H1 (cell line): ENCODE data around the gene SPOCK1. TPM values are rescaled to one million over a fixed set of nuclear protein-coding genes. Genes with fewer than 3 reads are reported as not detected.

ENCODE experiments used
- CTCF ChIA-PET: fragments of 300-600 bp; sonication (Branson Sonifier 250); formaldehyde crosslinking; loops from one replicate; lab custom pipeline; 2021; ENCODE audit not compliant: partially characterized antibody; lab: Charles Lee
- POLR2A ChIA-PET: fragments of 300-600 bp; sonication (Branson Sonifier 250); formaldehyde crosslinking; loops from one replicate; lab custom pipeline; 2021; ENCODE audit warnings: inconsistent platforms; ENCODE audit not compliant: partially characterized antibody; lab: Charles Lee
- DNase-seq, 2 experiments: peaks; one replicate each; pipeline versions ENCODE4 v3.0.0 to v3.0.0-alpha.2; 2010 to 2022; ENCODE audit warnings: low spot score in 2 of 2, low read depth in 1 of 2, mixed read lengths in 1 of 2
- FAIRE-seq: peaks from 2 replicates; lab custom pipeline; 2011; peaks lifted over from hg19 to GRCh38; lab: Jason Lieb, UNC
- H2AFZ ChIP-seq: 2 replicates; pipeline ENCODE4 v1.8.1; 2012; ENCODE audit warnings: low read length, inconsistent platforms
- H2AK5ac ChIP-seq: 2 replicates; pipeline ENCODE4 v1.6.1; 2013; ENCODE audit warnings: low read depth, low read length
- H2BK120ac ChIP-seq: replicated peaks from 2 replicates; pipeline ENCODE3; 2013; ENCODE audit warnings: low read depth, low read length, inconsistent platforms
- H2BK12ac ChIP-seq: 2 replicates; pipeline ENCODE4 v1.6.1; 2013; ENCODE audit warnings: low read depth, low read length
- H2BK15ac ChIP-seq: 2 replicates; pipeline ENCODE4 v1.6.1; 2013; ENCODE audit warnings: low read length
- H2BK20ac ChIP-seq: 2 replicates; pipeline ENCODE4 v1.6.1; 2013; ENCODE audit warnings: low read length
- H2BK5ac ChIP-seq: 2 replicates; pipeline ENCODE4 v1.6.1; 2013; ENCODE audit warnings: low read depth, low read length
- H3K14ac ChIP-seq: 2 replicates; pipeline ENCODE4 v1.6.1; 2013; ENCODE audit warnings: inconsistent platforms; ENCODE audit not compliant: insufficient read length
- H3K18ac ChIP-seq: 2 replicates; pipeline ENCODE4 v1.6.1; 2013; ENCODE audit warnings: low read length; ENCODE audit errors: extremely low read depth
- H3K23ac ChIP-seq: 2 replicates; pipeline ENCODE4 v1.6.1; 2013; ENCODE audit warnings: inconsistent platforms; ENCODE audit not compliant: insufficient read length
- H3K23me2 ChIP-seq: 2 replicates; pipeline ENCODE4 v1.6.1; 2013; ENCODE audit warnings: low read depth, low read length
- H3K27ac ChIP-seq: 2 replicates; pipeline ENCODE4 v1.6.1; 2011; ENCODE audit warnings: low read depth, low read length, inconsistent platforms
- H3K27me3 ChIP-seq, 4 experiments: replicated peaks in 1 of 4; 1 replicate in 1 of 4; 2 replicates in 3 of 4; pipeline versions ENCODE4 v1.6.1 to v1.8.1; 2011 to 2013; ENCODE audit warnings: low read length in 3 of 4, mild to moderate bottlenecking in 3 of 4, inconsistent platforms in 2 of 4, mixed read lengths in 2 of 4, moderate library complexity in 1 of 4; ENCODE audit not compliant: control insufficient read depth in 3 of 4, insufficient read depth in 3 of 4; ENCODE audit errors: extremely low read depth in 1 of 4
- H3K36me3 ChIP-seq, 4 experiments: 2 replicates each; pipeline versions ENCODE4 v1.6.1 to v1.8.1; 2011 to 2013; ENCODE audit warnings: mild to moderate bottlenecking in 4 of 4, low read length in 3 of 4, moderate library complexity in 2 of 4, control low read depth in 1 of 4, inconsistent platforms in 1 of 4; ENCODE audit not compliant: insufficient read depth in 4 of 4, control insufficient read depth in 2 of 4
- H3K4ac ChIP-seq: replicated peaks from 2 replicates; pipeline ENCODE3; 2013; ENCODE audit warnings: low read length, low read depth, mixed read lengths, inconsistent platforms; ENCODE audit not compliant: insufficient read length
- H3K4me1 ChIP-seq, 4 experiments: replicated peaks in 1 of 4; 1 replicate in 1 of 4; 2 replicates in 3 of 4; pipeline versions ENCODE4 v1.6.1 to v1.8.1; 2011 to 2013; ENCODE audit warnings: low read length in 3 of 4, inconsistent platforms in 2 of 4, mixed read lengths in 1 of 4; ENCODE audit not compliant: insufficient read depth in 4 of 4, control insufficient read depth in 3 of 4
- H3K4me2 ChIP-seq, 2 experiments: 2 replicates each; pipeline versions ENCODE4 v1.6.1 to v1.8.1; 2011 to 2013; ENCODE audit warnings: low read depth in 2 of 2, low read length in 2 of 2, control low read depth in 1 of 2, inconsistent platforms in 1 of 2, mild to moderate bottlenecking in 1 of 2; ENCODE audit not compliant: insufficient read depth in 1 of 2
- H3K4me3 ChIP-seq, 4 experiments: fragments of 200-600, 300-600 bp in 1 of 4; sonication (generic), shearing (Covaris generic), sonication (Bioruptor Twin) in 1 of 4; 2 replicates each; pipeline versions ENCODE4 v1.5.1 to v1.8.1; 2011 to 2016; ENCODE audit warnings: low read length in 4 of 4, low read depth in 3 of 4, control low read depth in 2 of 4, inconsistent platforms in 2 of 4, mild to moderate bottlenecking in 2 of 4, mixed read lengths in 1 of 4, moderate library complexity in 1 of 4; ENCODE audit not compliant: insufficient read depth in 2 of 4; ENCODE audit errors: extremely low read depth in 1 of 4
- H3K56ac ChIP-seq: replicated peaks from 2 replicates; pipeline ENCODE3; 2013; ENCODE audit warnings: low read depth, mild to moderate bottlenecking, mixed read lengths, low read length, inconsistent platforms; ENCODE audit not compliant: insufficient read length
- H3K79me1 ChIP-seq: 2 replicates; pipeline ENCODE4 v1.6.1; 2013; ENCODE audit warnings: low read depth, low read length, control low read depth
- H3K79me2 ChIP-seq, 2 experiments: 2 replicates each; pipeline versions ENCODE4 v1.6.1 to v1.8.1; 2012 to 2013; ENCODE audit warnings: low read length in 2 of 2, mild to moderate bottlenecking in 2 of 2, inconsistent platforms in 1 of 2; ENCODE audit not compliant: insufficient read depth in 2 of 2, control insufficient read depth in 1 of 2
- H3K9ac ChIP-seq, 4 experiments: replicated peaks in 1 of 4; 1 replicate in 1 of 4; 2 replicates in 3 of 4; pipeline versions ENCODE4 v1.6.1 to v1.8.1; 2011 to 2013; ENCODE audit warnings: low read depth in 3 of 4, low read length in 3 of 4, control low read depth in 2 of 4, mild to moderate bottlenecking in 2 of 4, moderate library complexity in 2 of 4, inconsistent platforms in 1 of 4; ENCODE audit errors: extremely low read depth in 1 of 4
- H3K9me3 ChIP-seq, 2 experiments: 2 replicates each; pipeline versions ENCODE4 v1.6.1 to v1.8.1; 2012 to 2013; ENCODE audit warnings: mild to moderate bottlenecking in 2 of 2, moderate library complexity in 2 of 2, control low read depth in 1 of 2, inconsistent platforms in 1 of 2, low read depth in 1 of 2, low read length in 1 of 2, mixed read lengths in 1 of 2; ENCODE audit not compliant: insufficient read depth in 2 of 2
- H4K20me1 ChIP-seq, 2 experiments: replicated peaks in 1 of 2; 2 replicates each; pipeline versions ENCODE3 to v1.8.1; 2011 to 2013; ENCODE audit warnings: inconsistent platforms in 2 of 2, low read length in 2 of 2, mild to moderate bottlenecking in 1 of 2; ENCODE audit not compliant: insufficient read depth in 2 of 2, control insufficient read depth in 1 of 2
- H4K5ac ChIP-seq: 2 replicates; pipeline ENCODE4 v1.6.1; 2013; ENCODE audit warnings: low read length, low read depth, mixed read lengths, inconsistent platforms; ENCODE audit not compliant: insufficient read length
- H4K8ac ChIP-seq: 2 replicates; pipeline ENCODE4 v1.8.0; 2013; ENCODE audit warnings: mild to moderate bottlenecking, moderate library complexity, low read length, inconsistent platforms; ENCODE audit not compliant: insufficient read depth; ENCODE audit errors: extremely low read depth
- H4K91ac ChIP-seq: replicated peaks from 2 replicates; pipeline ENCODE3; 2013; ENCODE audit warnings: low read length, mixed read lengths, inconsistent platforms; ENCODE audit not compliant: insufficient read length
- ATF3 ChIP-seq: IDR thresholded peaks from 2 replicates; pipeline ENCODE4 v1.6.1; 2011; ENCODE audit warnings: low read depth, mild to moderate bottlenecking, low read length; ENCODE audit not compliant: insufficient read depth
- CTCF ChIP-seq, 3 experiments: IDR thresholded peaks; 1 replicate in 2 of 3; 2 replicates in 1 of 3; pipeline versions ENCODE4 v1.5.1 to v1.6.1; 2011; ENCODE audit warnings: low read length in 3 of 3, mild to moderate bottlenecking in 3 of 3, inconsistent platforms in 2 of 3, low read depth in 1 of 3, moderate library complexity in 1 of 3; ENCODE audit not compliant: insufficient read depth in 1 of 3; ENCODE audit errors: control extremely low read depth in 1 of 3
- EP300 ChIP-seq, 2 experiments: IDR thresholded peaks; 1 replicate in 1 of 2; 2 replicates in 1 of 2; pipeline ENCODE4 v1.6.1; 2011 to 2012; ENCODE audit warnings: low read depth in 2 of 2, low read length in 2 of 2, mild to moderate bottlenecking in 2 of 2, borderline replicate concordance in 1 of 2, inconsistent platforms in 1 of 2, moderate library complexity in 1 of 2
- FOSL1 ChIP-seq: IDR thresholded peaks from 2 replicates; pipeline ENCODE4 v1.6.1; 2011; ENCODE audit warnings: mild to moderate bottlenecking, low read depth, low read length, moderate library complexity; ENCODE audit not compliant: insufficient read depth
- GABPA ChIP-seq: IDR thresholded peaks from 2 replicates; pipeline ENCODE4 v1.6.1; 2011; ENCODE audit warnings: mild to moderate bottlenecking, low read length, moderate library complexity, borderline replicate concordance; ENCODE audit not compliant: insufficient read depth
- MAX ChIP-seq: IDR thresholded peaks from 2 replicates; pipeline ENCODE4 v1.6.1; 2012; ENCODE audit warnings: inconsistent platforms
- NRF1 ChIP-seq: IDR thresholded peaks from 2 replicates; pipeline ENCODE4 v1.6.1; 2011; ENCODE audit warnings: mild to moderate bottlenecking, low read depth, low read length, improper control_type of control experiment
- POU5F1 ChIP-seq: IDR thresholded peaks from 2 replicates; pipeline ENCODE4 v1.6.1; 2011; ENCODE audit warnings: low read depth, mild to moderate bottlenecking, low read length, moderate library complexity
- RNF2 ChIP-seq: fragments of 200-900, 300-1000 bp; sonication (generic); IDR thresholded peaks from 2 replicates; pipeline ENCODE4 v1.7.1; 2016; ENCODE audit warnings: borderline replicate concordance, low read depth, mild to moderate bottlenecking, antibody characterized with exemption, low read length; ENCODE audit not compliant: poor library complexity, severe bottlenecking; ENCODE audit errors: missing control alignments
- SUZ12 ChIP-seq: fragments of 200-600 bp; sonication (generic); IDR thresholded peaks from 2 replicates; pipeline ENCODE4 v1.6.1; 2012; ENCODE audit warnings: mild to moderate bottlenecking, inconsistent platforms, low read length, moderate library complexity, mixed read lengths
- WGBS, 2 experiments: shearing (Covaris generic) in 1 of 2; methylation state at CpG; one replicate each; pipeline versions ENCODE4 v1.1.6 to v1.1.7; 2013 to 2015; ENCODE audit warnings: low lambda C conversion rate in 2 of 2, mixed read lengths in 2 of 2, inconsistent platforms in 1 of 2, low coverage in 1 of 2, missing lambda C conversion rate in 1 of 2; ENCODE audit not compliant: insufficient replicate concordance in 2 of 2, insufficient coverage in 1 of 2, insufficient read length in 1 of 2; ENCODE audit errors: extremely low coverage in 1 of 2, missing lambda C conversion rate in 1 of 2; 5-methylcytosine and 5-hydroxymethylcytosine counted together
- polyA plus RNA-seq, 7 experiments: library from polyadenylated mRNA; depleted of rRNA in 3 of 7; stranded (reverse) in 5 of 7; unstranded in 2 of 7; fragments of >200 nt in 5 of 7; fragments of 200-250 nt in 2 of 7; gene quantifications; 1 replicate in 5 of 7; 2 replicates in 1 of 7; 4 replicates in 1 of 7; pipeline versions ENCODE4 v1.2.1 to v1.2.3, GENCODE V29; 2011 to 2013; ENCODE audit warnings: missing spikeins in 2 of 7, mixed read lengths in 2 of 7
- total RNA-seq: library from RNA; stranded (reverse); fragmentation: NEBNext Ultra II Directional; extraction: Animal tissue kit (Norgen Biotek cat#: 25700); gene quantifications from 2 replicates; pipeline ENCODE4 v1.2.1, GENCODE V29; 2021

The SPOCK1 gene
- total and polyA plus RNA-seq, 2 of the 8 experiments (the other 6 are each of a cell fraction or from before 2014, with no cell fraction given) = 6.9 to 18.1 TPM

- CTCF ChIA-PET = interaction anchor here (0.8 kb wide), 1 partner anchor 89 kb away, joined by 3 read pairs; no protein-coding TSS in a partner anchor
- Histone ChIP-seq H3K4ac (no peak overlapping the region), H3K4me3 (no peak overlapping the region), H4K91ac (no peak overlapping the region), H3K56ac (no peak overlapping the region), H3K79me1 (no peaks in the 10 kb centered on the region), H2AFZ (no peak overlapping the region), H3K18ac (no peak overlapping the region), H3K14ac (no peak overlapping the region), H2BK12ac (no peak overlapping the region), H2BK5ac (no peak overlapping the region), H3K23ac (no peak overlapping the region), H4K5ac (no peak overlapping the region), H3K27ac (no peak overlapping the region), H4K8ac (no peak overlapping the region), H2BK15ac (no peak overlapping the region), H3K23me2 (no peaks in the 10 kb centered on the region), H3K4me1 (no peaks in the 10 kb centered on the region), H2BK20ac (no peak overlapping the region), H3K79me2 (no peaks in the 10 kb centered on the region), H3K4me2 (no peak overlapping the region), H2AK5ac (no peak overlapping the region), H3K27me3 (no peaks in the 10 kb centered on the region), H3K36me3 (no peaks in the 10 kb centered on the region), H3K9me3 (no peaks in the 10 kb centered on the region), H3K9ac (no peak overlapping the region), H2BK120ac (no peak overlapping the region), H4K20me1 (no peaks in the 10 kb centered on the region)
- DNase-seq (no peak), FAIRE-seq (no peak)
- POLR2A ChIA-PET = no interaction called here
- WGBS, 2 experiments = 81% methylated on average over 2 of the region's 2 CpGs; no CpG with 5 or more reads in 1 of the 2 experiments
- TF ChIP-seq MAX (no peak), NRF1 (no peak), GABPA (no peak), EP300 (IDR thresholded peaks at IDR 0.05; ENCODE audit: borderline replicate concordance in 1 of 2, low read depth in 2 of 2, low read length in 2 of 2) (no peak), CTCF (IDR thresholded peaks at IDR 0.05; ENCODE audit: control extremely low read depth in 1 of 3, insufficient read depth in 1 of 3, low read depth in 1 of 3, low read length in 3 of 3) (no peak), POU5F1 (no peak), FOSL1 (no peak), ATF3 (no peak), SUZ12 (no peak), RNF2 (no peak)
Observed at GRCh38 chr5:137287569-137287968, 211.6 kb downstream of the SPOCK1 start.
